Ascending aorta (tissue), 2 donors: ENCODE data around the gene TSPAN33. TPM values are rescaled to one million over a fixed set of nuclear protein-coding genes. Genes with fewer than 3 reads are reported as not detected.

Source experiments
- DNase-seq, 2 donors: peaks; one replicate each; pipeline ENCODE4 v3.0.0-alpha.2; 2019; ENCODE audit warnings: low spot score in 2 of 2
- H3K27ac ChIP-seq, 2 donors: fragments of 200-600 bp; sonication (generic); one replicate each; pipeline ENCODE4 v1.5.1; 2016 to 2017; ENCODE audit warnings: mild to moderate bottlenecking in 1 of 2
- H3K27me3 ChIP-seq: fragments of 200-600 bp; sonication (generic); one replicate; pipeline ENCODE4 v1.5.1; 2017
- H3K36me3 ChIP-seq, 2 donors: fragments of 200-600 bp; sonication (generic); one replicate each; pipeline ENCODE4 v1.5.1; 2016
- H3K4me1 ChIP-seq, 2 donors: fragments of 200-600 bp; sonication (generic); one replicate each; pipeline ENCODE4 v1.5.1; 2016 to 2017; ENCODE audit warnings: mild to moderate bottlenecking in 1 of 2
- H3K4me3 ChIP-seq, 2 donors: fragments of 200-600 bp; sonication (generic); one replicate each; pipeline ENCODE4 v1.5.1; 2016 to 2017; ENCODE audit warnings: mild to moderate bottlenecking in 1 of 2
- H3K9me3 ChIP-seq, 2 donors: fragments of 200-600 bp; sonication (generic); one replicate each; pipeline ENCODE4 v1.5.1; 2016
- CTCF ChIP-seq, 3 experiments: fragments of 200-600 bp in 2 of 3; fragments of 450-650 bp in 1 of 3; sonication (generic) in 2 of 3; IDR thresholded peaks; one replicate each; pipeline ENCODE4 v1.5.1; 2016 to 2019; ENCODE audit warnings: antibody characterized with exemption in 3 of 3, mild to moderate bottlenecking in 1 of 3, moderate library complexity in 1 of 3
- intact Hi-C: fragments of 100-400 bp; cut with DNase I; formaldehyde crosslinking; loops from one replicate; pipeline ENCODE4 v1.15.1; 2023
- total RNA-seq: library from RNA; depleted of rRNA; stranded (reverse); fragments of >200 nt; gene quantifications from one replicate; pipeline ENCODE4 v1.1.0, GENCODE V29; 2016

Gene TSPAN33
- total RNA-seq, 1 donor from 2014 or later: 8.1 TPM

GRCh38 chr7:129103561-129104324, 40.8 kb upstream of the TSPAN33 start:
- no peak overlapping the region for H3K27ac ChIP-seq
- intact Hi-C loops: no loop called here

GRCh38 chr7:129108581-129108980, 35.9 kb upstream of the TSPAN33 start:
- H3K27me3 ChIP-seq: no peaks in the 10 kb centered on the region
- no peaks in the 10 kb centered on the region for H3K9me3 ChIP-seq
- H3K36me3 ChIP-seq: no peaks in the 10 kb centered on the region
- intact Hi-C loops: no loop called here
- DNase-seq: no peak
- H3K4me1 ChIP-seq: no peaks in the 10 kb centered on the region
- no peak overlapping the region for H3K27ac ChIP-seq
- no peak for TF ChIP-seq CTCF (IDR thresholded peaks at IDR 0.05)
- H3K4me3 ChIP-seq: no peak overlapping the region

More at GRCh38 chr7:129103561-129104324, 40.8 kb upstream of the TSPAN33 start:
- DNase-seq: no peak
- no peak for TF ChIP-seq CTCF (IDR thresholded peaks at IDR 0.05)
- Histone ChIP-seq H3K9me3 (no peaks in the 10 kb centered on the region), H3K27me3 (no peaks in the 10 kb centered on the region), H3K4me3 (no peak overlapping the region), H3K4me1 (no peaks in the 10 kb centered on the region), H3K36me3 (no peaks in the 10 kb centered on the region)

GRCh38 chr7:129110258-129110981, 34.1 kb upstream of the TSPAN33 start:
- Histone ChIP-seq H3K4me3 (no peak overlapping the region), H3K9me3 (no peaks in the 10 kb centered on the region), H3K36me3 (no peaks in the 10 kb centered on the region), H3K27me3 (no peaks in the 10 kb centered on the region), H3K27ac (no peak overlapping the region), H3K4me1 (no peaks in the 10 kb centered on the region)
- intact Hi-C loops: no loop called here
- no peak for DNase-seq
- TF ChIP-seq CTCF (IDR thresholded peaks at IDR 0.05): no peak

- intact Hi-C loops: no loop called here
- Histone ChIP-seq H3K36me3 (no peaks in the 10 kb centered on the region), H3K4me1 (no peaks in the 10 kb centered on the region), H3K27ac (no peak overlapping the region), H3K4me3 (no peak overlapping the region), H3K9me3 (no peaks in the 10 kb centered on the region), H3K27me3 (no peaks in the 10 kb centered on the region)
- DNase-seq: no peak
- TF ChIP-seq CTCF (IDR thresholded peaks at IDR 0.05): no peak
Observed at GRCh38 chr7:129110982-129111376, 33.5 kb upstream of the TSPAN33 start.

GRCh38 chr7:129115676-129116075, 28.8 kb upstream of the TSPAN33 start:
- Histone ChIP-seq H3K27me3 (no peaks in the 10 kb centered on the region), H3K4me1 (no peaks in the 10 kb centered on the region), H3K36me3 (no peaks in the 10 kb centered on the region), H3K9me3 (no peaks in the 10 kb centered on the region), H3K27ac (no peak overlapping the region), H3K4me3 (no peak overlapping the region)
- TF ChIP-seq CTCF (IDR thresholded peaks at IDR 0.05): no peak
- intact Hi-C loops: no loop called here
- no peak for DNase-seq
